Measurements from ENCODE around the gene NKAPD1. TPM values are rescaled to one million over a fixed set of nuclear protein-coding genes. Genes with fewer than 3 reads are reported as not detected.

The NKAPD1 gene
- total RNA-seq: 39.0 TPM

DNA sequence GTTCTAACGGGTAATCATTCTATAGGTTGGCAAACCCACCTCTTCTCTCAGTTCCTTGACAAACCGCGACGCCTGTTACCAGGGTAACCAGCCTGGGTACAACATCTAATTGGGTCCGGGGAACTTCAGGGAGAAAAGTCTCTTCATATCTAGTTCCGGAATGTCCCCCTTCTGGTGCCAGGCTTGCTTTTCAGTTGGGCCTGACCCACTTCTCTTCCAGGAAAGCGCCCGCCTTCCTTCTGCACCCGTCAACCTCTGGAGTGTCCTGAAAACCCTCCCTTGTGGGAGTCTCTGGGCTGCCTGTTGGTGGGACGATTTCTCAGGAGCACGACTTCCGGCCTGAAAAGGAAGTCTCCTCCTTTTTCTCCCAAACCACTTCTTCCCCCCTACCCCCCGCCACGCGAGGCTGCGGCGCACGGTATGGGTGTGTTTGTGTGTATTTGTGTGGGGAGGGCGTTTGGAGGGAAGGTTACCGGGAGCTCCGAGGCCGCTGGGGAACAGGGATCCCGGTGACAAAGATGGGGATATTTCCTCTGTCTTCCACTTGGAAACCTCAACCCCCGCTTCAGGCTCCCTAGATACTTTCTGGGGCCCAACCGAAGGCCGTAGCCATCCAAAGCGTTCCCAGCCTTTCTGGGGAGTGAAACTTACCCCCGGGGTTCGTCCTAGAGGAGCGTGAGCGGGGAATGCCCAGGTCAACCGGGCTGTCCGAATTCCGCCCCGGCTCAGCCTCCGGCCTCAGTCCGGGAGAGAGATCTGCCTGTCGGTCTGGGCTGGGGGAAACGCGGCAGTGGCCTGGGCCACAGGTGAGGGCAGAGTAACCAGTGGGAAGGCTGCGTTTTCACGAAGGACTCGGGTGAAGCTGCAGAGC lies at the start of gene NKAPD1, which contains the start of gene PIH1D2:
Gene NKAPD1 (plus strand): TSS at position 359 of the 871 bp plus-strand sequence. CDS start 1,276 bp downstream, outside the sequence.
Gene PIH1D2 (minus strand): TSS at position 77 of the 871 bp plus-strand sequence. CDS start 843 bp downstream, outside the sequence.

DNA sequence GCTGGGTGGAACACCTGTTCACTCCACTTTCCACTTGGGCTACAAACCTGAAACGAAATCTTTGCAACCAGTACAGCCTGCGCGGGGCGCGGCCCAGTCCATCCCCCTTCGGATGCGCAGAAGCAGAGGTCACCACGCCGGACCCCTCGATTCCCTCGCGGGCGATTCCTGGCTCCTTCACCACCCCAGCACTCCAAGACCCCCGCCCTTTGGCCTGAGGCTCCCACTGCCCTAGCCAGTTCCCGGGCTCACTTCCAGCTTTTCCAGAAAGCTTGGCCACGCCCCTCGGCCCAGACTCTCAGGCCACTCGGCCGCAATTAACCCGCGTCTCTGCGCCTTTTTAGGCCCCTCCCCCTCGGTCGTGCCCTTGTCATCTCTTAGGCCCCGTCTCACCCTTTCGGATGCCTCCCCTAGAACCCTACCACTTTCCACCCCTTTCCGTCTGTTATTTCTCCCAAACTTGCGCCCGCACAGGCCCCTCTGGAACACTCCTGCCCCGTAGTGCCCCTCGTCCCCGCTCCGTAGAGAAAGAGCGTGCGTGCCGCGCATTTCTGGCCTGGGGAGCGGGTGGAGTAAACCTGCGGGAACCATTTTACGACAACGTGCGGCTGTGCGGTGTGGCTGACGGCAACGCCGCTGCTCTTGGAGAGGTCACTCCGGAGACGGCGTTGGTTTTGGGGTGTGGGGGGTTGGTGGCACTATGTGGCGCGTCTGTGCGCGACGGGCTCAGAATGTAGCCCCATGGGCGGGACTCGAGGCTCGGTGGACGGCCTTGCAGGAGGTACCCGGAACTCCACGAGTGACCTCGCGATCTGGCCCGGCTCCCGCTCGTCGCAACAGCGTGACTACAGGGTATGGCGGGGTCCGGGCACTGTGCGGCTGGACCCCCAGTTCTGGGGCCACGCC lies 49.1 kb upstream of the NKAPD1 start, which contains the start of gene DLAT:
Gene DLAT (plus strand): TSS at position 636 of the 906 bp plus-strand sequence. CDS start 65 bp downstream, at position 701.

GRCh38 chr11:112086422-112087191 lies 12.5 kb downstream of the NKAPD1 start, which contains the start of the genes SDHD and TIMM8B:
SDHD (plus strand) TSS chr11:112086873; CDS start chr11:112086908, 35 bp downstream.
TIMM8B (minus strand) TSS chr11:112086756; CDS start chr11:112086723, 33 bp downstream.

Small RNA genes within 50 kb of the gene (small RNA-seq; reads per million reads assigned to genes)
- gene AP000907.3 (not detected), gene RNU6-893P (not detected)

Other genes with a start within 250 kb of the NKAPD1 start
- gene ALG9, start 202.7 kb upstream of the NKAPD1 start, total RNA-seq: 70.8 TPM
- 7.2 TPM for gene FDXACB1, start 195.1 kb upstream of the NKAPD1 start, total RNA-seq
- gene CFAP68, start 194.8 kb upstream of the NKAPD1 start, total RNA-seq: 19.6 TPM
- gene CRYAB, start 162.5 kb upstream of the NKAPD1 start, total RNA-seq: 8.5 TPM
- gene HSPB2, start 161.6 kb upstream of the NKAPD1 start, total RNA-seq: 0.92 TPM
- 0.69 TPM for gene C11orf52, start 155.4 kb upstream of the NKAPD1 start, total RNA-seq
- 91.6 TPM for gene DIXDC1, start 137.0 kb upstream of the NKAPD1 start, total RNA-seq
- gene DLAT, start 48.9 kb upstream of the NKAPD1 start, total RNA-seq: 67.1 TPM
- gene PIH1D2, start 282 bp upstream of the NKAPD1 start, total RNA-seq: 7.2 TPM
- gene TIMM8B, start 12.5 kb downstream of the NKAPD1 start, total RNA-seq: 55.1 TPM
- 62.5 TPM for gene SDHD, start 12.6 kb downstream of the NKAPD1 start, total RNA-seq
- gene IL18, start 89.8 kb downstream of the NKAPD1 start, total RNA-seq: 1.8 TPM
- 1.8 TPM for gene TEX12, start 93.1 kb downstream of the NKAPD1 start, total RNA-seq
- 21.0 TPM for gene BCO2, start 101.2 kb downstream of the NKAPD1 start, total RNA-seq
- 53.1 TPM for gene PTS, start 152.1 kb downstream of the NKAPD1 start, total RNA-seq
- not detected for gene PLET1, start 186.6 kb downstream of the NKAPD1 start, total RNA-seq

All from diencephalon (tissue), 1 donor.